DND-41 (cell line): ENCODE measurements around the gene NDUFA6.

Experiments used
- ATAC-seq: fragments of 200-7000 bp; cut with Tn5 transposase; 3 replicates; pipeline ENCODE4 v1.9.1; 2021; ENCODE audit warnings: low read depth; ENCODE audit not compliant: insufficient read depth
- DNase-seq: peaks from one replicate; pipeline ENCODE4 v3.0.0-alpha.2; 2020
- H2AFZ ChIP-seq: 2 replicates; pipeline ENCODE4 v1.6.0; 2012; ENCODE audit warnings: low read depth, low read length
- H3K27ac ChIP-seq: 2 replicates; pipeline ENCODE4 v1.5.1; 2012; ENCODE audit warnings: low read length, inconsistent platforms
- H3K27me3 ChIP-seq: fragments of 200-600 bp; sonication (generic); 2 replicates; pipeline ENCODE4 v1.6.0; 2012; ENCODE audit warnings: low read length, mild to moderate bottlenecking, inconsistent platforms; ENCODE audit not compliant: insufficient read depth, poor library complexity
- H3K36me3 ChIP-seq: 2 replicates; pipeline ENCODE4 v1.5.1; 2012; ENCODE audit warnings: low read length, inconsistent platforms; ENCODE audit not compliant: insufficient read depth
- H3K4me1 ChIP-seq: 2 replicates; pipeline ENCODE4 v1.5.1; 2012; ENCODE audit warnings: mild to moderate bottlenecking, low read length; ENCODE audit not compliant: insufficient read depth
- H3K4me2 ChIP-seq: 2 replicates; pipeline ENCODE4 v1.6.0; 2012; ENCODE audit warnings: mild to moderate bottlenecking, moderate library complexity, low read length, inconsistent platforms; ENCODE audit not compliant: insufficient read depth
- H3K4me3 ChIP-seq, 2 experiments: fragments of 200-600 bp in 1 of 2; shearing (Covaris generic) in 1 of 2; 2 replicates each; pipeline ENCODE4 v1.5.1; 2012 to 2016; ENCODE audit warnings: inconsistent platforms in 2 of 2, low read length in 2 of 2, mild to moderate bottlenecking in 2 of 2, low read depth in 1 of 2, moderate library complexity in 1 of 2
- H3K79me2 ChIP-seq: 2 replicates; pipeline ENCODE4 v1.6.0; 2012; ENCODE audit warnings: low read length, inconsistent platforms; ENCODE audit not compliant: insufficient read depth
- H3K9ac ChIP-seq: 2 replicates; pipeline ENCODE4 v1.6.0; 2012; ENCODE audit warnings: low read depth, mild to moderate bottlenecking, inconsistent platforms, low read length, moderate library complexity
- H3K9me3 ChIP-seq: 2 replicates; pipeline ENCODE4 v1.5.1; 2012; ENCODE audit warnings: low read length, moderate library complexity, mild to moderate bottlenecking, inconsistent platforms; ENCODE audit not compliant: insufficient read depth, severe bottlenecking
- H4K20me1 ChIP-seq: 2 replicates; pipeline ENCODE4 v1.6.0; 2012; ENCODE audit warnings: low read length; ENCODE audit not compliant: insufficient read depth
- CTCF ChIP-seq: IDR thresholded peaks from 2 replicates; pipeline ENCODE4 v1.5.1; 2012; ENCODE audit warnings: borderline replicate concordance, low read length, moderate library complexity, mild to moderate bottlenecking; ENCODE audit not compliant: poor library complexity, severe bottlenecking; ENCODE audit errors: extremely low read depth
- EZH2 ChIP-seq: IDR thresholded peaks from 3 replicates; pipeline ENCODE4 v1.6.1; 2012; ENCODE audit warnings: borderline replicate concordance, low read depth, mild to moderate bottlenecking, moderate library complexity, low read length, inconsistent platforms; ENCODE audit not compliant: severe bottlenecking

NDUFA6 gene

GRCh38 chr22:42066937-42067336 is 23.6 kb downstream of the NDUFA6 start:
- no peaks in the 10 kb centered on the region for H3K9me3 ChIP-seq
- peaks cover 8% of the 10 kb centered on the region; the same call in 1 of the 2 replicates for H3K79me2 ChIP-seq
- H3K4me2 ChIP-seq: no peak overlapping the region
- DNase-seq (no peak), ATAC-seq (no peak)
- H3K9ac ChIP-seq: no peak overlapping the region
- H3K27me3 ChIP-seq: no peaks in the 10 kb centered on the region
- H3K4me3 ChIP-seq: no peak overlapping the region
- peaks cover 29% of the 10 kb centered on the region for H3K4me1 ChIP-seq
- TF ChIP-seq EZH2 (no peak), CTCF (no peak)
- H2AFZ ChIP-seq: no peak overlapping the region
- peaks cover 34% of the 10 kb centered on the region for H3K36me3 ChIP-seq
- H3K27ac ChIP-seq: no peak overlapping the region
- 0 out of 2 replicates have a peak, but pooled peaks cover 2% of the 10 kb centered on the region for H4K20me1 ChIP-seq

- ATAC-seq: no peak
- Histone ChIP-seq H3K9ac (no peak overlapping the region), H3K36me3 (peaks cover 37% of the 10 kb centered on the region), H3K79me2 (peaks cover 8% of the 10 kb centered on the region; the same call in 1 of the 2 replicates), H4K20me1 (0 out of 2 replicates have a peak, but pooled peaks cover 2% of the 10 kb centered on the region), H2AFZ (no peak overlapping the region), H3K27me3 (no peaks in the 10 kb centered on the region), H3K9me3 (no peaks in the 10 kb centered on the region), H3K27ac (no peak overlapping the region), H3K4me3 (no peak overlapping the region), H3K4me2 (no peak overlapping the region), H3K4me1 (peaks cover 22% of the 10 kb centered on the region)
- no peak for TF ChIP-seq CTCF
- no peak for TF ChIP-seq EZH2
- no peak for DNase-seq
Measured at GRCh38 chr22:42066126-42066761, 24.3 kb downstream of the NDUFA6 start.

- Histone ChIP-seq H3K79me2 (peaks cover 8% of the 10 kb centered on the region; the same call in 1 of the 2 replicates), H3K27ac (no peak overlapping the region), H3K4me2 (no peak overlapping the region), H3K9ac (no peak overlapping the region), H3K36me3 (peaks cover 42% of the 10 kb centered on the region), H4K20me1 (0 out of 2 replicates have a peak, but pooled peaks cover 2% of the 10 kb centered on the region), H3K9me3 (no peaks in the 10 kb centered on the region), H3K27me3 (no peaks in the 10 kb centered on the region), H3K4me3 (no peak overlapping the region), H2AFZ (no peak overlapping the region), H3K4me1 (peaks cover 18% of the 10 kb centered on the region)
- DNase-seq: no peak
- no peak for ATAC-seq
- TF ChIP-seq EZH2 (no peak), CTCF (no peak)
Measured at GRCh38 chr22:42065438-42066125, 25.0 kb downstream of the NDUFA6 start.
